Measurements from ENCODE around the gene DNAI1.

The DNAI1 gene

DNA sequence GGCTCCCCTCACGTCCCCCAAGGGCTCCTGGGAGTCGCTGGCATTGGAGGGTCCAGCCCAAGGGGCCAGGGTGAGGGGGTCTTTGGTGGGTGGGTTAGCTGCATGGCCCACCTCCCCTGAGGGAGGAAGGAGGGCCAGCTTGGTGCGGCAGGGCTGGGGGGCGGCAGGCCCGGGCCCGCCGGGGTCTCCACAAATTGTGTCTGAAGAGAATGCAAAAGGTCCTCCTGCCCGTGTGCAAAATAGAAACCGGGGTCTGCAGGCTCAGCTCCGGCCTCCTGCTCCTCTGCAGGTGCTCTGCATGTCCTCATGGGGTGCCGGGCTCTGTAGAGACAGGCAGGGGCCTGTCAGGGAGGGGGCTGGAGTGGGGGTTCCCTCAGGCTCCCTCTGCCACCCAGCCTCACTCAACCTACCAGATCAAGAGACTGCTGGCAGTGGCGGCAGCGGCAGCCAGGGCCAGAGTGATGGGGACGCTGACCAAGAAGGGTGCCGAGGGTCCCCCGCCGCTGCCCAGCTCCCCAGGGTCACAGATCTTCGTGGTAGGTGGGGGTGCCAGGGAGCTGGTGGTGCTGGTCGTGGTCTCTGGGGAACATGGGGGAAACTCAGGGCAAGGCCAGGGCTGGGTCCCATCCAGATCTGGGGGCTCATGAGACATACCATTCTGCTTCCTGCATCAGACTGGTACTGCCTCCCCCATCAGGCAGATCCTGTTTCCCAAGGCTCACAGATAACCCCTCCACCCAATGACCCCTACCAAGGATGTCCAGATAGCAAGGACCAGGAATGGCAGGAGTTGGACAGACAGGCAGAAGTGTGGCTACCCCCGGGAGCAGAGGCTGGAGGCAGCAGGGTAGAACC lies 93.4 kb downstream of the DNAI1 start:
- Histone ChIP-seq H3K4me1 (ENCODE audit: control insufficient read depth, insufficient read depth, low read length) (peaks cover 7% of the 10 kb centered on the region), H3K27me3 (ENCODE audit: control insufficient read depth in 1 of 2, insufficient read depth in 2 of 2, low read length in 2 of 2) (peaks cover 2 to 7% of the 10 kb centered on the region in 2 donors), H3K9me3 (ENCODE audit: control insufficient read depth in 2 of 2, low read length in 2 of 2) (no peaks in the 10 kb centered on the region), H3K9ac (ENCODE audit: low read length in 2 of 2) (no peak overlapping the region), H3K27ac (ENCODE audit: low read length) (no peak overlapping the region), H3K36me3 (ENCODE audit: control insufficient read depth in 2 of 2, insufficient read depth in 2 of 2, low read length in 2 of 2) (no peaks in the 10 kb centered on the region), H3K4me3 (ENCODE audit: low read length in 2 of 2) (no peak overlapping the region)

DNA sequence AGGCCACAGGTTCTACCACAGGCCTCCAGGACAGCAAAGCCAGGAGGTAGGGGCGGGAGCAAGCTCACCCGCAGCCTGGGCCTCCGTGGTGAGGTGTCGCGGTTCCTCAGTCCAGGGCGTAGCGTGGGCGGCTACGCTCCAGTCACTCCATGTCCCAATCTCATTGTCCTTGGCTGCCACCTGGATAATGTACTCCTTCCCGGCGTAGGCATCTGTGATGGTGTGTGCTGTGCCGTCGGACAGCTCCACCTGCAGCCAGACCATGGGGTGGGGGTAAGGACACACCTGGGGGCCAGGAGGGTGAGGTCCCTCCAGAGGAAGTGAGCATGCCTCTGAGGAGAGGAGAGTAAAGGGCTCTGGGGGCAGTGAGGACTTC lies 94.0 kb downstream of the DNAI1 start:
- Histone ChIP-seq H3K4me1 (ENCODE audit: control insufficient read depth, insufficient read depth, low read length) (peaks cover 5% of the 10 kb centered on the region), H3K27me3 (ENCODE audit: control insufficient read depth in 1 of 2, insufficient read depth in 2 of 2, low read length in 2 of 2) (peaks cover 7 to 8% of the 10 kb centered on the region in 2 donors), H3K9me3 (ENCODE audit: control insufficient read depth in 2 of 2, low read length in 2 of 2) (no peaks in the 10 kb centered on the region), H3K27ac (ENCODE audit: low read length) (no peak overlapping the region), H3K36me3 (ENCODE audit: control insufficient read depth in 2 of 2, insufficient read depth in 2 of 2, low read length in 2 of 2) (no peaks in the 10 kb centered on the region), H3K4me3 (ENCODE audit: low read length in 2 of 2) (no peak overlapping the region), H3K9ac (ENCODE audit: low read length in 2 of 2) (no peak overlapping the region)

DNA sequence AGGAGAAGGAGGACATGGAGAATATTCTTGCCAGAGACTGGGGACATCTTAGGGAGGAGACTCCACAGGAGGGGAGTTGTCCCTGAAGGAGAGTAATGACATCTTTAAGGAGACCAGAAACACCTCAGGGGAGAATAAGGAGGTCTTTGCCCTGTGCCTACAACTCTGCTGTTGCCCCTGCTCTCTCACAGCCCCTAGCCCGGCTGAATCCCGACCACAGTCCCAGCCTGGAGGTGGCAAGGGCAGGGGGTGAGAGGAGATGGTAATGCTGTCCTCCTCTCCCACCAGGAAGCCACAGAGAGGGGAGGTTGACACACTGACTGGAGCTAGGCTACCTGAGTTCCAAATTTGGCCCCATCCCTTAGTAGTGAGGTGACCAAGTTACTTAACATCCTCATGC lies 94.4 kb downstream of the DNAI1 start:
- H3K27ac ChIP-seq (ENCODE audit: low read length) = no peak overlapping the region
- no peak overlapping the region for H3K9ac ChIP-seq (ENCODE audit: low read length in 2 of 2)
- no peak overlapping the region for H3K4me3 ChIP-seq (ENCODE audit: low read length in 2 of 2)
- no peaks in the 10 kb centered on the region for H3K36me3 ChIP-seq (ENCODE audit: control insufficient read depth in 2 of 2, insufficient read depth in 2 of 2, low read length in 2 of 2)
- no peaks in the 10 kb centered on the region for H3K9me3 ChIP-seq (ENCODE audit: control insufficient read depth in 2 of 2, low read length in 2 of 2)
- H3K4me1 ChIP-seq (ENCODE audit: control insufficient read depth, insufficient read depth, low read length) = peaks cover 1% of the 10 kb centered on the region
- H3K27me3 ChIP-seq (ENCODE audit: control insufficient read depth in 1 of 2, insufficient read depth in 2 of 2, low read length in 2 of 2) = peaks cover 10 to 12% of the 10 kb centered on the region in 2 donors

DNA sequence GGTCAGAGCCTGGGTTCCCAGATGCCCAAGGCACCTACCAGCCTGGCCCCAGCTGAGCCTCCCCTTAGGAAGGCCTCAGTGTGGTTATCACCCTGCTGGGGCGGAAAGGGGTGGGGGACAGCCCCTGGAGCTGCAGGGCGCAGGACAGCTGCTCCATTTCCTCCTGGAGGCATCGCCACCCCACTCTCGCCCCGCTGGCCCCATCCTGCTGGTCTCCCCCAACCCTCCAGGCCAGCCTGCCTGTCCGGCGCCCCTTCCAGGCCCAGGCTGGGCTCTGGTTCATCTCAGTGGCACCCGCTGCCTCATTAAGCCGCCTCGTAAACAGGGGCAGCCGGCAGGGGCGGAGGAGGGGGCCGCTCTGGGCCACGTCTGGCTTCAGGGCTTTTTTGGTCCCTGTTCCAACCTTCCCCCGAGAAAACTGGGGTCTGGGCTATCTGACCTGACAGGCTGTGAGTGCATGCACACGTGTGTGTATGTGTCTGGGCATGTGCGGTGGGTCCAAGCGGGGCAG lies 95.0 kb downstream of the DNAI1 start:
- H3K4me3 ChIP-seq (ENCODE audit: low read length in 2 of 2) = no peak overlapping the region
- H3K9me3 ChIP-seq (ENCODE audit: control insufficient read depth in 2 of 2, low read length in 2 of 2) = no peaks in the 10 kb centered on the region
- no peaks in the 10 kb centered on the region for H3K36me3 ChIP-seq (ENCODE audit: control insufficient read depth in 2 of 2, insufficient read depth in 2 of 2, low read length in 2 of 2)
- H3K27me3 ChIP-seq (ENCODE audit: control insufficient read depth in 1 of 2, insufficient read depth in 2 of 2, low read length in 2 of 2) = peaks cover 13 to 17% of the 10 kb centered on the region in 2 donors
- H3K9ac ChIP-seq (ENCODE audit: low read length in 2 of 2) = no peak overlapping the region
- no peaks in the 10 kb centered on the region for H3K4me1 ChIP-seq (ENCODE audit: control insufficient read depth, insufficient read depth, low read length)
- H3K27ac ChIP-seq (ENCODE audit: low read length) = no peak overlapping the region

DNA sequence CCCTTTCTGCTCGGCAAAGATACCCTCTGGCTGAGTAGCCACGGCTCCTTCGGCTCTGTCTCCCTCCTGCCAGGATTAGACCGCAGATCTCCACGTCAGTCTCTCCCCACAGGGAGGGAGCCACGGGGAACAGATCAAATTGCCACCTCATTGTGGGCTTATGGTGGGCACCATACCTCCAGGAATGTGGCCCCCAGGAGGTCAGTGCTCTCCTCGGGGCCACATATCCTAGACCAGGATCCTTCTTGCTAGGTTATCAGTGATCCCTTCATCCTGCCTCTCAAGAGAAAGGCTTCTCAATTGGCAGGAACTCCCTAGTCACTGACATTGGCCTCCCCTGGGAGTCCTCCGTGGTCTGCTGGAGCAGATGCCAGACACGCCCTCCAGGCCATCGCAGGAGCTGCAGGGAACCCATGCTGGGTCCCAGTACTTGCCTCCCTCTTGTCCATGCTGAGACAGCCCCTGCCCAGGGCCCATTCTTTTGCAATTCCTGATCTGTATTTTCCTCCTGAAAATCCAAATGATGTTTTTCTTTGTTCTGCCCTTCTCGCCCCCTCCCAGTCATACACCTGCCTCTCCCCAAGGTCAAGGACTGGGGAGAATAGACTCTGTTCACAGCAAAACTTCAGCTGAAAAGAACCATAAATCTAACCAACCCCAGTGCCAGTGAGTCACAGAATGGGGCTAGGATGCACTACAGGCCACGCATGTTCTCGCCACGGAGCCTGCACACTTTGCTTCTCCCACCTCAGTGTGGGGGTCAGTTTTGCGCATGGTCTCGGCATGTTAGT lies 95.8 kb downstream of the DNAI1 start:
- H3K4me1 ChIP-seq (ENCODE audit: control insufficient read depth, insufficient read depth, low read length) = peaks cover 2% of the 10 kb centered on the region
- no peak overlapping the region for H3K9ac ChIP-seq (ENCODE audit: low read length in 2 of 2)
- no peaks in the 10 kb centered on the region for H3K9me3 ChIP-seq (ENCODE audit: control insufficient read depth in 2 of 2, low read length in 2 of 2)
- peaks cover 13 to 24% of the 10 kb centered on the region in 2 donors for H3K27me3 ChIP-seq (ENCODE audit: control insufficient read depth in 1 of 2, insufficient read depth in 2 of 2, low read length in 2 of 2)
- no peak overlapping the region for H3K4me3 ChIP-seq (ENCODE audit: low read length in 2 of 2)
- H3K27ac ChIP-seq (ENCODE audit: low read length) = no peak overlapping the region
- H3K36me3 ChIP-seq (ENCODE audit: control insufficient read depth in 2 of 2, insufficient read depth in 2 of 2, low read length in 2 of 2) = no peaks in the 10 kb centered on the region

DNA sequence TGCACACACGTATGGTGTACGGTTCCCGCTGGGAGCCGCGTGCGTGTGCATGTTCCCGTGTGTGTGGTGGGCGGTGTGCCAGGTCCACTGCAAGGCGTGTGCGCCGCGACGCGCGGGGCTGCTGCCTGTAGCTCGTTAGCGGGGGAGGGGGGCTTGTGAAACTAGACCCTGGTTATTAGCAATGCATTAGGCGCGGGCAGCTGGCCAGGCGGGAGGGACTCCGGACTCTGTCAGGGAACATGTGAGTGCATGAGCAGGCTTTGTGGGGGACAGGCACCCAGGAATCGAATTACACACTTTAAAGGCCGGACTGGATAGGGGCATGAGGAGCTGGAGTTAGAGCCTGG lies 96.4 kb downstream of the DNAI1 start:
- Histone ChIP-seq H3K9ac (ENCODE audit: low read length in 2 of 2) (no peak overlapping the region), H3K36me3 (ENCODE audit: control insufficient read depth in 2 of 2, insufficient read depth in 2 of 2, low read length in 2 of 2) (no peaks in the 10 kb centered on the region), H3K27me3 (ENCODE audit: control insufficient read depth in 1 of 2, insufficient read depth in 2 of 2, low read length in 2 of 2) (peaks cover 13 to 28% of the 10 kb centered on the region in 2 donors), H3K4me3 (ENCODE audit: low read length in 2 of 2) (no peak overlapping the region), H3K9me3 (ENCODE audit: control insufficient read depth in 2 of 2, low read length in 2 of 2) (no peaks in the 10 kb centered on the region), H3K27ac (ENCODE audit: low read length) (no peak overlapping the region), H3K4me1 (ENCODE audit: control insufficient read depth, insufficient read depth, low read length) (peaks cover 4% of the 10 kb centered on the region)

DNA sequence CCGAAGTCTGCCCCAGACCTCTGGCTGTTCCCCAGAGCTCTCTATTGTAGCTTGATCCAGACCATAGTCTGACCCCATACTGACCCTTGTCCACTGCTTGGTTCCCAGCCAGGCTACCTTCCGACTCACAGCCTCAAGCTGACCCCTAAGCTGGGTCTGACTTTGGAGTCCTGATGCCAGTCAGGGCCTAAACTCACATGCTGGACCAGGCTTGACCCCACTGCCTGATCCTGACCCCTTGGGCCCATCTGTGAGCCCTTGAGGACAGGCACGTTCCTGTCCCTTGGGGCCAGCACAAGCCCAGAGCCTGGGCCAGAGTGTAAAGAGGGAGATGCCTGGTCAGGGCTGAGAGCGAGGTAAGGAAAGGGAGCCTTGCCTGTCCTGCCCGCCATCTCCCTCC lies 96.9 kb downstream of the DNAI1 start:
- Histone ChIP-seq H3K36me3 (ENCODE audit: control insufficient read depth in 2 of 2, insufficient read depth in 2 of 2, low read length in 2 of 2) (no peaks in the 10 kb centered on the region), H3K9me3 (ENCODE audit: control insufficient read depth in 2 of 2, low read length in 2 of 2) (no peaks in the 10 kb centered on the region), H3K9ac (ENCODE audit: low read length in 2 of 2) (no peak overlapping the region), H3K27me3 (ENCODE audit: control insufficient read depth in 1 of 2, insufficient read depth in 2 of 2, low read length in 2 of 2) (peaks cover 18 to 32% of the 10 kb centered on the region in 2 donors), H3K4me1 (ENCODE audit: control insufficient read depth, insufficient read depth, low read length) (peaks cover 7% of the 10 kb centered on the region), H3K27ac (ENCODE audit: low read length) (no peak overlapping the region), H3K4me3 (ENCODE audit: low read length in 2 of 2) (no peak overlapping the region)

DNA sequence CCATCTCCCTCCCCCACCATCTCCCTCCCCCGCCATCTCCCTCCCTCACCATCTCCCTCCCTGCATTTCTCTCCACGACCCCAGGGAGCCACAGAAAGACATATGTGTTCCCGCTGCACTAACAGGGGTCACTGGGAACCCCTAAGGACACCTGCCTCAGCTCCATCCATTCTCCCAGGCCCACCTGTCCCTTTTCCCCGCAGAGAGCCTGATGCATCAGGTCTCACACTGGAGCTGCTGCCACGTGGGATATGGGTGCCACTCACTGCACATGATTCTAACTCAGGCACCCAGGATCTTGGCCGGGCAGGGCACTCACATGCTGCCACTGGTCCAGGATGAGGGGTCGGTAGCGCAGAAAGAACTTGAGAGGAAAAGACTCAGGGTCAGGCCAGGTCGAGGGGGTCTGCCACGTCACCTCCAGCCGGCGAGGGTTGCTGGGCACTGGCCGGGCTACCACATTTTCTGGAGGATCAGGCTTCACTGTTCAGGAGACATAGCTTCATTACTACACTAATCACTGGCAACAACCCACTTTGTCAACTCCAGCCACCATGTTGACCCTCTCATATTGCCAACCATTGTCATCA lies 97.4 kb downstream of the DNAI1 start:
- Histone ChIP-seq H3K4me1 (ENCODE audit: control insufficient read depth, insufficient read depth, low read length) (peaks cover 7% of the 10 kb centered on the region), H3K9ac (ENCODE audit: low read length in 2 of 2) (no peak overlapping the region), H3K9me3 (ENCODE audit: control insufficient read depth in 2 of 2, low read length in 2 of 2) (no peaks in the 10 kb centered on the region), H3K27ac (ENCODE audit: low read length) (no peak overlapping the region), H3K36me3 (ENCODE audit: control insufficient read depth in 2 of 2, insufficient read depth in 2 of 2, low read length in 2 of 2) (no peaks in the 10 kb centered on the region), H3K27me3 (ENCODE audit: control insufficient read depth in 1 of 2, insufficient read depth in 2 of 2, low read length in 2 of 2) (peaks cover 18 to 35% of the 10 kb centered on the region in 2 donors), H3K4me3 (ENCODE audit: low read length in 2 of 2) (no peak overlapping the region)

DNA sequence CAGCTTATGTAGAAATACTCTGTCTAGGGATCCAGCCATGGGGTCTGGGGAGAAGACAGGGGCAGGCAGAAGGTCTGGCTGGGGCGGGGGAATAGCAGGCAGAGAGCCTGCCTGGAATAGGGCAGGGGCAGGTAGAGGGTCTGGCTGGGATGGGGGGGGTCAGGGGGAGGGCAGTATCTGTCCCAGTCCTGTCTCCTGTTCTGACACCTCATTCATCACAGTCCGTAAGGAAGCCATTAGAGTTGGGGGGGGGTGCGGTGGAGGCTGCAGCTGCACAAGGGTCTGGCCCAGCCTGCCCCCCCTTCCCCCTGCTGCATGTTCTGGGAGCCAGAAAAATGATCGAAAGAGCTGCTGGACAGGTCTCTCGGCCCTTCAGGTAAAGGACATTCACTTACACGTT lies 98.3 kb downstream of the DNAI1 start:
- Histone ChIP-seq H3K4me1 (ENCODE audit: control insufficient read depth, insufficient read depth, low read length) (peaks cover 7% of the 10 kb centered on the region), H3K36me3 (ENCODE audit: control insufficient read depth in 2 of 2, insufficient read depth in 2 of 2, low read length in 2 of 2) (no peaks in the 10 kb centered on the region), H3K27ac (ENCODE audit: low read length) (no peak overlapping the region), H3K27me3 (ENCODE audit: control insufficient read depth in 1 of 2, insufficient read depth in 2 of 2, low read length in 2 of 2) (peaks cover 19 to 35% of the 10 kb centered on the region in 2 donors), H3K9me3 (ENCODE audit: control insufficient read depth in 2 of 2, low read length in 2 of 2) (no peaks in the 10 kb centered on the region), H3K4me3 (ENCODE audit: low read length in 2 of 2) (no peak overlapping the region), H3K9ac (ENCODE audit: low read length in 2 of 2) (no peak overlapping the region)

DNA sequence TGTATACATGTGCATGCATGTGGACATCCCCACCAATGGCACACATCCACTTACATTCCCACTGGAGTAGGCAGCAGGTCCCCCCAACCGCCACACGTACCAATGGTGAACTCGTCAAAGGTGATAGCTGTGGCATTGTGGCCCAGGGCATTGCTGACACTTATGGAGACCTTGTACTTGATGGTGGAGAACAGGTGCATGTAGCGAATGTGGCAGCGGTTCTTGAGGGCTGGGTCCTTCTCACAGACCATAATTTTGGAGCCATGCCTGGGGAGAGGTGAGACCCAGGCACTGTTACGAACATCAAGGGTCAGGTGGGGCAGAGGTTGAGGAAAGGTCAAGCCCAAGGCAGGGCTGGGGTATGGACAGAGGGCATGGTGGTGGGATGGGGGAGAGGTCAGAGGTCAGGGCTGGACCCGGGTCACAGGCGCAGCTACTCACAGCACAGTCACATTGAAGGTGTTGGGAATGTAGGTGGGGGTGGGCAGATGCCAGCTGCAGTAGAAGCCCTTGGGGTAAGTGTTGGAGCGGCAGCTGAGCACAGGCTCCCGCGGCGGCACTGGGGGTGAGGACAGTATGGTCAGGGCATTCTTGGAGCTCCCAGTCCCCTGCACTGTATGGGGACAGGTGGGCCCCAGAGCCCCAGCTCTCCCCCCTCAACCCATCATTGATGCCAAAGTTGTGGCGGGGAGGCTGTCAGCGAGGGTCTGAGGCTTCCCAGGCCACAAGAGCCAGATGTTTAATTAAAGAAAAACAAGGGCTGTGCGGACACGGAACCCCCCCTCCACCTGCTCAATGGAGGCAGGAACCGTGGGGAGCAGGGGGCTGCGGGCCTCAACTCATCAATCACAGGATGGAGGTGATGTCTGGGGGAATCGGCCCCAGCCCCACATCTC lies 99.1 kb downstream of the DNAI1 start:
- Histone ChIP-seq H3K9me3 (ENCODE audit: control insufficient read depth in 2 of 2, low read length in 2 of 2) (no peaks in the 10 kb centered on the region), H3K27me3 (ENCODE audit: control insufficient read depth in 1 of 2, insufficient read depth in 2 of 2, low read length in 2 of 2) (peaks cover 19 to 35% of the 10 kb centered on the region in 2 donors), H3K4me1 (ENCODE audit: control insufficient read depth, insufficient read depth, low read length) (peaks cover 7% of the 10 kb centered on the region), H3K36me3 (ENCODE audit: control insufficient read depth in 2 of 2, insufficient read depth in 2 of 2, low read length in 2 of 2) (no peaks in the 10 kb centered on the region), H3K27ac (ENCODE audit: low read length) (no peak overlapping the region), H3K9ac (ENCODE audit: low read length in 2 of 2) (no peak overlapping the region), H3K4me3 (ENCODE audit: low read length in 2 of 2) (no peak overlapping the region)

Measured in stomach smooth muscle (tissue), 2 donors.